ENCODE results near the gene MEIS1. TPM values are rescaled to one million over a fixed set of nuclear protein-coding genes. Genes with fewer than 3 reads are reported as not detected.

MEIS1 gene
- polyA plus RNA-seq, 1 donor (not counting 4 experiments of a cell fraction or from before 2014, with no cell fraction given), result 3.1 TPM

DNA sequence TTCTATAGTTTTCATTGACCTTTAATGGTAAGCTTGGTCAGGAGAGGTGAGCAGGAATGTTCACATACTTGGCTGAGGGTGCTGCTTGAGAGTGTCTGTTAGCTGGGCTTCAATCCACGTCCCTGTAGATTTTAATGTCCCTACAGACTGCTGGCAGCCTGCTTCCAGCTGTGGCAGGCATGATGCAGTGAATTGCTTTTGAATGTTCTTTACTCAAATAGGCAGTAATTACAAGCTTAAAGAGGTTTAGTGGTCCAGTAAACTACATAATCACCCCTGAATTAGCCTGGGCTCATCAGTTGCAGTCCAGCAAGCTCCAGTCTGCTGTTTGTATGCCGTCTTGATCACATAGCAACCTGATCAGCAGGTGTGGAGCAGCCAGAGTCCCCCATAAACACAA, 102.1 kb downstream of the MEIS1 start:
- DNase-seq (ENCODE audit: low read depth, low spot score), result no peak
- Histone ChIP-seq H3K4me1 (ENCODE audit: control insufficient read depth, extremely low read depth, insufficient read depth, low read length) (no peaks in the 10 kb centered on the region), H3K36me3 (ENCODE audit: control insufficient read depth in 2 of 2, extremely low read depth in 1 of 2, insufficient read depth in 2 of 2, low read length in 2 of 2) (no peaks in the 10 kb centered on the region), H4K20me1 (ENCODE audit: control insufficient read depth, extremely low read depth, insufficient read depth, low read length) (no peaks in the 10 kb centered on the region), H3K9me1 (ENCODE audit: control insufficient read depth, extremely low read depth, insufficient read depth, low read length) (no peaks in the 10 kb centered on the region), H3K27ac (ENCODE audit: control insufficient read depth, insufficient read depth, low read length) (no peak overlapping the region), H3K9me3 (ENCODE audit: control insufficient read depth, low read depth, low read length) (no peaks in the 10 kb centered on the region), H3K4me3 (ENCODE audit: control insufficient read depth in 2 of 3, extremely low read depth in 1 of 3, insufficient read depth in 2 of 3, low read depth in 1 of 3, low read length in 3 of 3) (no peak overlapping the region), H3K79me2 (ENCODE audit: control insufficient read depth, insufficient read depth, low read length) (no peaks in the 10 kb centered on the region), H2AFZ (ENCODE audit: control insufficient read depth, low read length) (no peak overlapping the region), H3K4me2 (ENCODE audit: control insufficient read depth, extremely low read depth, insufficient read depth, low read depth, low read length) (no peak overlapping the region), H3K27me3 (ENCODE audit: control insufficient read depth, extremely low read depth, insufficient read depth, low read length) (no peaks in the 10 kb centered on the region), H3K9ac (ENCODE audit: control insufficient read depth, extremely low read depth, insufficient read depth, low read length) (no peak overlapping the region)
- dilution Hi-C loops (cut with MboI; ENCODE audit: extremely low pct_ligation_motif_present, low sequenced_read_pairs), result no loop called here
- no peak for FAIRE-seq
- TF ChIP-seq EZH2 (IDR thresholded peaks at IDR 0.05; ENCODE audit: low read length) (no peak), CTCF (optimal IDR thresholded peaks at IDR 0.05 in 1 of 3, IDR thresholded peaks at IDR 0.05 in 1 of 3, conservative IDR thresholded peaks at IDR 0.05 in 1 of 3; ENCODE audit: extremely low read depth in 1 of 3, insufficient read depth in 2 of 3, low read length in 3 of 3) (no peak)

- dilution Hi-C loops (cut with MboI; ENCODE audit: extremely low pct_ligation_motif_present, low sequenced_read_pairs), result no loop called here
- no peaks in the 10 kb centered on the region for H4K20me1 ChIP-seq (ENCODE audit: control insufficient read depth, extremely low read depth, insufficient read depth, low read length)
- H3K27ac ChIP-seq (ENCODE audit: control insufficient read depth, insufficient read depth, low read length), result no peak overlapping the region
- H3K9ac ChIP-seq (ENCODE audit: control insufficient read depth, extremely low read depth, insufficient read depth, low read length), result no peak overlapping the region
- TF ChIP-seq CTCF (optimal IDR thresholded peaks at IDR 0.05 in 1 of 3, IDR thresholded peaks at IDR 0.05 in 1 of 3, conservative IDR thresholded peaks at IDR 0.05 in 1 of 3; ENCODE audit: extremely low read depth in 1 of 3, insufficient read depth in 2 of 3, low read length in 3 of 3) (no peak), EZH2 (IDR thresholded peaks at IDR 0.05; ENCODE audit: low read length) (no peak)
- no peaks in the 10 kb centered on the region for H3K79me2 ChIP-seq (ENCODE audit: control insufficient read depth, insufficient read depth, low read length)
- H3K4me3 ChIP-seq (ENCODE audit: control insufficient read depth in 2 of 3, extremely low read depth in 1 of 3, insufficient read depth in 2 of 3, low read depth in 1 of 3, low read length in 3 of 3), result no peak overlapping the region
- no peaks in the 10 kb centered on the region for H3K36me3 ChIP-seq (ENCODE audit: control insufficient read depth in 2 of 2, extremely low read depth in 1 of 2, insufficient read depth in 2 of 2, low read length in 2 of 2)
- H2AFZ ChIP-seq (ENCODE audit: control insufficient read depth, low read length), result no peak overlapping the region
- H3K4me1 ChIP-seq (ENCODE audit: control insufficient read depth, extremely low read depth, insufficient read depth, low read length), result no peaks in the 10 kb centered on the region
- H3K4me2 ChIP-seq (ENCODE audit: control insufficient read depth, extremely low read depth, insufficient read depth, low read depth, low read length), result no peak overlapping the region
- H3K9me3 ChIP-seq (ENCODE audit: control insufficient read depth, low read depth, low read length), result no peaks in the 10 kb centered on the region
- DNase-seq (ENCODE audit: low read depth, low spot score), result no peak
- H3K27me3 ChIP-seq (ENCODE audit: control insufficient read depth, extremely low read depth, insufficient read depth, low read length), result no peaks in the 10 kb centered on the region
- FAIRE-seq, result no peak
- H3K9me1 ChIP-seq (ENCODE audit: control insufficient read depth, extremely low read depth, insufficient read depth, low read length), result no peaks in the 10 kb centered on the region
Observed at GRCh38 chr2:66538291-66538690, 103.4 kb downstream of the MEIS1 start.

Data from keratinocyte (primary cell).